ENCODE measurements around the gene PHLDA2. TPM values are rescaled to one million over a fixed set of nuclear protein-coding genes. Genes with fewer than 3 reads are reported as not detected.

The PHLDA2 gene
- total RNA-seq, 1 experiment from 2014 or later: 111 TPM

- intact Hi-C loops (cut with micrococcal nuclease; ENCODE audit: unreplicated experiment): no loop called here
- Mint-ChIP-seq H3K9me3 (ENCODE audit: low read depth, unreplicated experiment) (no peaks in the 10 kb centered on the region), H3K4me3 (ENCODE audit: low read depth, unreplicated experiment) (no peak overlapping the region), H3K4me1 (ENCODE audit: low read depth, unreplicated experiment) (peaks cover 14% of the 10 kb centered on the region), H3K36me3 (ENCODE audit: insufficient read depth, unreplicated experiment) (peaks cover 31% of the 10 kb centered on the region), H3K27ac (ENCODE audit: unreplicated experiment) (no peak overlapping the region), H3K27me3 (ENCODE audit: unreplicated experiment) (no peaks in the 10 kb centered on the region)
- no peak for DNase-seq
- CTCF ChIA-PET: interaction anchor here (0.6 to 0.7 kb wide), 2 partner anchors 96 to 227 kb away, joined by 4 to 5 read pairs; no protein-coding TSS in a partner anchor
- TF ChIP-seq CTCF (IDR thresholded peaks at IDR 0.05; ENCODE audit: unreplicated experiment): no peak
- BruUV-seq (replicated peaks): no TSS peak
Measured at GRCh38 chr11:2920343-2920742, 8.9 kb downstream of the PHLDA2 start.

DNA sequence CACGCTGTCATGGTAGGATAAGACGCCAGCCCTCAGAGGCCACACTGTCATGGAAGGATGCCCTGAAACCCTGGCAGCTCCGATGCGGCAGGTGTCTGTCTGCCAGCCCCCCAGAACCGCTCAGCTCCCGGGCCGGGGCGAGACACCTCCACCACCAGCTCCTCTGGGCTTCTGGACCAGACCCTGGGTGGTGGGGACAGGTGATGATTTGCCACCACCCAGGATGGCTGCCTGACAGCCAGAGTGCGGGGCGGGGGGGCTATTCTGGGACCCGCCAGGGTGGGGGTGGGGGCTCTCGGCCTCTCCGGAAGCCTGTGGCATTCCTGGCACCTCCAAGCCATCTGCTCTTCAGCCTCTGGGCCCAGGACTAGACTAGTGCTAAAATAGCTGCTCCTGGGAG is 9.4 kb downstream of the PHLDA2 start:
- DNase-seq: no peak
- intact Hi-C loops (cut with micrococcal nuclease; ENCODE audit: unreplicated experiment): no loop called here
- peaks cover 26% of the 10 kb centered on the region for H3K36me3 Mint-ChIP-seq (ENCODE audit: insufficient read depth, unreplicated experiment)
- TF ChIP-seq CTCF (IDR thresholded peaks at IDR 0.05; ENCODE audit: unreplicated experiment): no peak
- H3K27ac Mint-ChIP-seq (ENCODE audit: unreplicated experiment): no peak overlapping the region
- no peak overlapping the region for H3K4me3 Mint-ChIP-seq (ENCODE audit: low read depth, unreplicated experiment)
- BruUV-seq (replicated peaks): no TSS peak
- no peaks in the 10 kb centered on the region for H3K9me3 Mint-ChIP-seq (ENCODE audit: low read depth, unreplicated experiment)
- H3K4me1 Mint-ChIP-seq (ENCODE audit: low read depth, unreplicated experiment): peaks cover 9% of the 10 kb centered on the region
- CTCF ChIA-PET: no interaction called here
- no peaks in the 10 kb centered on the region for H3K27me3 Mint-ChIP-seq (ENCODE audit: unreplicated experiment)

DNA sequence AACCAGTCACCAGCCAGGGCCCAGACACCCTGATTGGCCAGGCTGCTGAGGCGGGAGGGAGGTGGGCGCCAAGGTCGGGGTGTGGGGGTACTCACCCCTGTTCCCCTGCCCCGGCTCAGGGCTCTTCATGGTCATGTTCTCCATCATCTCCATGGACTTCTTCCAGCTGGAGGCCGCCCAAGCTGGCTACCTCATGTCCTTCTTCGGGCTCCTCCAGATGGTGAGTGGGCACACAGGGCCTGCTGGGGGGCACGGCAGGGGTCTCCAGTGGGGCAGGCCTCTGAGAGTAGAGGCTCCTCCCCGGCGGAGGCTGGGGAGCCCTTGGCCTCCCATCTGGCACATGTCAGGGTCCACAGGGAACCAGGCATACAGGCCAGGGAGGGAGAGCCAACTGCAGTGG is 10.0 kb downstream of the PHLDA2 start:
- H3K27me3 Mint-ChIP-seq (ENCODE audit: unreplicated experiment): no peaks in the 10 kb centered on the region
- CTCF ChIA-PET: no interaction called here
- TF ChIP-seq CTCF (IDR thresholded peaks at IDR 0.05; ENCODE audit: unreplicated experiment): no peak
- H3K4me3 Mint-ChIP-seq (ENCODE audit: low read depth, unreplicated experiment): no peak overlapping the region
- H3K4me1 Mint-ChIP-seq (ENCODE audit: low read depth, unreplicated experiment): peaks cover 3% of the 10 kb centered on the region
- H3K9me3 Mint-ChIP-seq (ENCODE audit: low read depth, unreplicated experiment): no peaks in the 10 kb centered on the region
- intact Hi-C loops (cut with micrococcal nuclease; ENCODE audit: unreplicated experiment): no loop called here
- H3K27ac Mint-ChIP-seq (ENCODE audit: unreplicated experiment): no peak overlapping the region
- peaks cover 20% of the 10 kb centered on the region for H3K36me3 Mint-ChIP-seq (ENCODE audit: insufficient read depth, unreplicated experiment)
- no peak for DNase-seq
- no TSS peak for BruUV-seq (replicated peaks)

GRCh38 chr11:2917842-2918490 is 11.3 kb downstream of the PHLDA2 start:
- Mint-ChIP-seq H3K9me3 (ENCODE audit: low read depth, unreplicated experiment) (no peaks in the 10 kb centered on the region), H3K27ac (ENCODE audit: unreplicated experiment) (no peak overlapping the region), H3K36me3 (ENCODE audit: insufficient read depth, unreplicated experiment) (peaks cover 16% of the 10 kb centered on the region), H3K4me1 (ENCODE audit: low read depth, unreplicated experiment) (peaks cover 13% of the 10 kb centered on the region), H3K27me3 (ENCODE audit: unreplicated experiment) (no peaks in the 10 kb centered on the region), H3K4me3 (ENCODE audit: low read depth, unreplicated experiment) (no peak overlapping the region)
- no TSS peak for BruUV-seq (replicated peaks)
- intact Hi-C loops (cut with micrococcal nuclease; ENCODE audit: unreplicated experiment): no loop called here
- CTCF ChIA-PET: interaction anchor here (0.5 kb wide), 1 partner anchor 12 kb away, joined by 3 read pairs; no protein-coding TSS in a partner anchor
- DNase-seq: no peak
- no peak for TF ChIP-seq CTCF (IDR thresholded peaks at IDR 0.05; ENCODE audit: unreplicated experiment)
